T-helper 2 cell treated with Interferon-gamma antibody and Interleukin-4, amounts not matched to agents 5 μg/mL and 100 μg/mL, for 36 hours (primary cell): ENCODE measurements around the gene SLC30A7.
"Not testable (repeated sequence)": the region's sequence is repeated elsewhere in the genome, so short reads cannot be mapped to it uniquely, and the experiment has no call there.

Source experiments
- DNase-seq: peaks from one replicate; pipeline ENCODE4 v3.0.0; 2021; ENCODE audit warnings: low spot score
- H3K27ac Mint-ChIP-seq: one replicate; pipeline ENCODE4 v1.8.0; 2021; ENCODE audit warnings: mild to moderate bottlenecking, mixed read lengths
- H3K27me3 Mint-ChIP-seq: one replicate; pipeline ENCODE4 v1.8.0; 2021; ENCODE audit warnings: low read depth, mixed read lengths
- H3K36me3 Mint-ChIP-seq: one replicate; pipeline ENCODE4 v1.8.0; 2021; ENCODE audit warnings: low read depth, mixed read lengths
- H3K4me1 Mint-ChIP-seq: one replicate; pipeline ENCODE4 v1.8.0; 2021; ENCODE audit warnings: low read depth, mixed read lengths
- H3K4me3 Mint-ChIP-seq: one replicate; pipeline ENCODE4 v1.8.0; 2022; ENCODE audit warnings: mild to moderate bottlenecking, moderate library complexity, mixed read lengths
- H3K9me3 Mint-ChIP-seq: one replicate; pipeline ENCODE4 v1.8.0; 2021; ENCODE audit warnings: mixed read lengths

SLC30A7 gene

GRCh38 chr1:100874433-100874832, 21.5 kb upstream of the SLC30A7 start:
- no peak for DNase-seq
- no peaks in the 10 kb centered on the region for H3K9me3 Mint-ChIP-seq

GRCh38 chr1:100875228-100875627, 20.7 kb upstream of the SLC30A7 start:
- H3K36me3 Mint-ChIP-seq, result no peaks in the 10 kb centered on the region
- H3K27ac Mint-ChIP-seq, result no peak overlapping the region

More at GRCh38 chr1:100874433-100874832, 21.5 kb upstream of the SLC30A7 start:
- H3K27me3 Mint-ChIP-seq, result peaks cover 2% of the 10 kb centered on the region
- H3K4me3 Mint-ChIP-seq, result no peak overlapping the region
- H3K36me3 Mint-ChIP-seq, result no peaks in the 10 kb centered on the region
- no peak overlapping the region for H3K27ac Mint-ChIP-seq
- no peaks in the 10 kb centered on the region for H3K4me1 Mint-ChIP-seq

GRCh38 chr1:100876291-100876690, 19.6 kb upstream of the SLC30A7 start:
- Mint-ChIP-seq H3K4me1 (no peaks in the 10 kb centered on the region), H3K4me3 (no peak overlapping the region), H3K36me3 (no peaks in the 10 kb centered on the region), H3K27ac (no peak overlapping the region), H3K9me3 (no peaks in the 10 kb centered on the region), H3K27me3 (peaks cover 2% of the 10 kb centered on the region)
- no peak for DNase-seq

More at GRCh38 chr1:100875228-100875627, 20.7 kb upstream of the SLC30A7 start:
- peaks cover 2% of the 10 kb centered on the region for H3K27me3 Mint-ChIP-seq
- DNase-seq, result no peak
- no peaks in the 10 kb centered on the region for H3K4me1 Mint-ChIP-seq
- no peak overlapping the region for H3K4me3 Mint-ChIP-seq
- H3K9me3 Mint-ChIP-seq, result no peaks in the 10 kb centered on the region

- Mint-ChIP-seq H3K27ac (no peak overlapping the region), H3K4me1 (peaks cover 2% of the 10 kb centered on the region), H3K9me3 (no peaks in the 10 kb centered on the region), H3K27me3 (no peaks in the 10 kb centered on the region), H3K4me3 (no peak overlapping the region), H3K36me3 (no peaks in the 10 kb centered on the region)
- no peak for DNase-seq
Measured at GRCh38 chr1:100879422-100879821, 16.5 kb upstream of the SLC30A7 start.

- Mint-ChIP-seq H3K27me3 (no peaks in the 10 kb centered on the region), H3K36me3 (no peaks in the 10 kb centered on the region), H3K4me3 (no peak overlapping the region), H3K9me3 (no peaks in the 10 kb centered on the region), H3K27ac (no peak overlapping the region), H3K4me1 (peaks cover 2% of the 10 kb centered on the region)
- DNase-seq, result no peak
Measured at GRCh38 chr1:100881687-100882086, 14.2 kb upstream of the SLC30A7 start.

- no peaks in the 10 kb centered on the region for H3K36me3 Mint-ChIP-seq
- no peak for DNase-seq
- no peak overlapping the region for H3K27ac Mint-ChIP-seq
- H3K9me3 Mint-ChIP-seq, result no peaks in the 10 kb centered on the region
- H3K4me3 Mint-ChIP-seq, result no peak overlapping the region
- H3K27me3 Mint-ChIP-seq, result no peaks in the 10 kb centered on the region
- H3K4me1 Mint-ChIP-seq, result peaks cover 2% of the 10 kb centered on the region
Measured at GRCh38 chr1:100882698-100883097, 13.2 kb upstream of the SLC30A7 start.

- no peak for DNase-seq
- peaks cover 10% of the 10 kb centered on the region for H3K9me3 Mint-ChIP-seq
- H3K4me1 Mint-ChIP-seq, result peaks cover 2% of the 10 kb centered on the region
- H3K27me3 Mint-ChIP-seq, result no peaks in the 10 kb centered on the region
- H3K36me3 Mint-ChIP-seq, result peaks cover 2% of the 10 kb centered on the region
- H3K4me3 Mint-ChIP-seq, result no peak overlapping the region
- H3K27ac Mint-ChIP-seq, result no peak overlapping the region
Measured at GRCh38 chr1:100883963-100884362, 11.9 kb upstream of the SLC30A7 start.

- H3K27me3 Mint-ChIP-seq, H3K27ac Mint-ChIP-seq, H3K4me3 Mint-ChIP-seq, DNase-seq: not testable (repeated sequence)
- peaks cover 35% of the 10 kb centered on the region for H3K9me3 Mint-ChIP-seq
- H3K36me3 Mint-ChIP-seq, result peaks cover 17% of the 10 kb centered on the region
- H3K4me1 Mint-ChIP-seq, result peaks cover 11% of the 10 kb centered on the region
Measured at GRCh38 chr1:100889007-100889406, 6.9 kb upstream of the SLC30A7 start.

GRCh38 chr1:100889869-100890482, 5.9 kb upstream of the SLC30A7 start:
- H3K27me3 Mint-ChIP-seq, H3K4me3 Mint-ChIP-seq, H3K27ac Mint-ChIP-seq, DNase-seq: not testable (repeated sequence)
- H3K36me3 Mint-ChIP-seq, result peaks cover 19% of the 10 kb centered on the region
- H3K4me1 Mint-ChIP-seq, result peaks cover 18% of the 10 kb centered on the region
- H3K9me3 Mint-ChIP-seq, result peaks cover 35% of the 10 kb centered on the region

- peaks cover 22% of the 10 kb centered on the region for H3K36me3 Mint-ChIP-seq
- H3K9me3 Mint-ChIP-seq, result peaks cover 35% of the 10 kb centered on the region
- peaks cover 18% of the 10 kb centered on the region for H3K4me1 Mint-ChIP-seq
- H3K27me3 Mint-ChIP-seq, result no peaks in the 10 kb centered on the region
- H3K27ac Mint-ChIP-seq, result no peak overlapping the region
- H3K4me3 Mint-ChIP-seq, result no peak overlapping the region
- DNase-seq, result no peak
Measured at GRCh38 chr1:100891380-100891779, 4.5 kb upstream of the SLC30A7 start.

- H3K27ac Mint-ChIP-seq, result no peak overlapping the region
- no peak for DNase-seq
- peaks cover 35% of the 10 kb centered on the region for H3K9me3 Mint-ChIP-seq
- H3K4me1 Mint-ChIP-seq, result peaks cover 27% of the 10 kb centered on the region
- H3K4me3 Mint-ChIP-seq, result no peak overlapping the region
- H3K36me3 Mint-ChIP-seq, result peaks cover 24% of the 10 kb centered on the region
- no peaks in the 10 kb centered on the region for H3K27me3 Mint-ChIP-seq
Measured at GRCh38 chr1:100892554-100892953, 3.3 kb upstream of the SLC30A7 start.

GRCh38 chr1:100893718-100894117, 2.2 kb upstream of the SLC30A7 start:
- peaks cover 34% of the 10 kb centered on the region for H3K4me1 Mint-ChIP-seq
- H3K36me3 Mint-ChIP-seq, result peaks cover 28% of the 10 kb centered on the region
- H3K9me3 Mint-ChIP-seq, result peaks cover 27% of the 10 kb centered on the region
- H3K27ac Mint-ChIP-seq, result no peak overlapping the region
- no peaks in the 10 kb centered on the region for H3K27me3 Mint-ChIP-seq
- no peak for DNase-seq
- peak overlapping the region; percentile 62 for H3K4me3 Mint-ChIP-seq

GRCh38 chr1:100894603-100895539, 1.0 kb upstream of the SLC30A7 start, which contains the start of gene EXTL2:
EXTL2 (minus strand) TSS chr1:100894842; CDS start chr1:100888757, 6,085 bp downstream.
- Mint-ChIP-seq H3K9me3 (peaks cover 16% of the 10 kb centered on the region), H3K4me3 (peak within 1 kb of the TSS; percentile 97), H3K27ac (peak within 1 kb of the TSS; percentile 98), H3K27me3 (no peaks in the 10 kb centered on the region), H3K4me1 (peaks cover 42% of the 10 kb centered on the region), H3K36me3 (peaks cover 34% of the 10 kb centered on the region)
- DNase-seq, result peak; percentile 63

GRCh38 chr1:100896481-100896982, 642 bp downstream of the SLC30A7 start:
- peak; percentile 42 for DNase-seq
- no peaks in the 10 kb centered on the region for H3K9me3 Mint-ChIP-seq
- peaks cover 43% of the 10 kb centered on the region for H3K4me1 Mint-ChIP-seq
- H3K4me3 Mint-ChIP-seq, result peak overlapping the region; percentile 97
- peak overlapping the region; percentile 98 for H3K27ac Mint-ChIP-seq
- H3K27me3 Mint-ChIP-seq, result no peaks in the 10 kb centered on the region
- peaks cover 32% of the 10 kb centered on the region for H3K36me3 Mint-ChIP-seq
